GM23338 (cell line): ENCODE results near the gene SMIM12. TPM values are rescaled to one million over a fixed set of nuclear protein-coding genes. Genes with fewer than 3 reads are reported as not detected.

Experiments
- ATAC-seq: fragments of 200-7000 bp; cut with Tn5 transposase; 3 replicates; pipeline ENCODE4 v1.9.1; 2020
- DNase-seq: peaks from one replicate; pipeline ENCODE4 v3.0.0-alpha.2; 2015; ENCODE audit warnings: low spot score
- H2AFZ ChIP-seq: fragments of 200-600 bp; sonication (generic); 2 replicates; pipeline ENCODE4 v1.8.0; 2016; ENCODE audit warnings: antibody characterized with exemption, mild to moderate bottlenecking, moderate library complexity
- H3F3A ChIP-seq: fragments of 200-600 bp; sonication (generic); replicated peaks from 2 replicates; pipeline ENCODE4 v1.8.0; 2017; ENCODE audit warnings: antibody characterized with exemption, mixed run types, low read depth
- H3K27ac ChIP-seq: fragments of 200-600 bp; sonication (generic); 2 replicates; pipeline ENCODE4 v1.6.1; 2016; ENCODE audit warnings: low read depth
- H3K27me3 ChIP-seq: fragments of 200-600 bp; sonication (generic); 2 replicates; pipeline ENCODE4 v1.8.0; 2016; ENCODE audit warnings: mild to moderate bottlenecking, mixed run types, moderate library complexity; ENCODE audit not compliant: insufficient read depth
- H3K36me3 ChIP-seq: fragments of 200-600 bp; sonication (generic); 2 replicates; pipeline ENCODE4 v1.8.0; 2016; ENCODE audit warnings: mild to moderate bottlenecking; ENCODE audit not compliant: insufficient read depth
- H3K4me1 ChIP-seq: fragments of 200-600 bp; sonication (generic); 2 replicates; pipeline ENCODE4 v1.8.0; 2016; ENCODE audit warnings: mild to moderate bottlenecking, moderate library complexity; ENCODE audit not compliant: insufficient read depth
- H3K4me2 ChIP-seq: fragments of 200-600 bp; sonication (generic); 2 replicates; pipeline ENCODE4 v1.7.1; 2017; ENCODE audit warnings: mixed run types
- H3K4me3 ChIP-seq: fragments of 200-600 bp; sonication (generic); 2 replicates; pipeline ENCODE4 v1.6.1; 2016; ENCODE audit warnings: mixed run types
- H3K79me2 ChIP-seq: fragments of 200-600 bp; sonication (generic); replicated peaks from 2 replicates; pipeline ENCODE4 v1.8.0; 2017; ENCODE audit warnings: mild to moderate bottlenecking; ENCODE audit not compliant: insufficient read depth
- H3K9me2 ChIP-seq: fragments of 200-600 bp; sonication (generic); 2 replicates; pipeline ENCODE4 v1.8.0; 2017; ENCODE audit not compliant: insufficient read depth
- H4K20me1 ChIP-seq: fragments of 200-600 bp; sonication (generic); replicated peaks from 2 replicates; pipeline ENCODE4 v1.8.0; 2017; ENCODE audit warnings: mild to moderate bottlenecking; ENCODE audit not compliant: insufficient read depth
- H3K27ac Mint-ChIP-seq: 2 replicates; pipeline ENCODE4 v1.8.0; 2020; ENCODE audit warnings: inconsistent platforms, mild to moderate bottlenecking, moderate library complexity, mixed read lengths
- H3K27me3 Mint-ChIP-seq: 3 replicates; pipeline ENCODE4 v1.8.0; 2022; ENCODE audit warnings: low read depth, mild to moderate bottlenecking, moderate library complexity, mixed read lengths, inconsistent platforms; ENCODE audit not compliant: insufficient read depth, poor library complexity
- H3K36me3 Mint-ChIP-seq: 3 replicates; pipeline ENCODE4 v1.8.0; 2021; ENCODE audit warnings: low read depth, mild to moderate bottlenecking, inconsistent platforms, moderate library complexity, mixed read lengths
- H3K4me1 Mint-ChIP-seq: 3 replicates; pipeline ENCODE4 v1.8.0; 2020; ENCODE audit warnings: mild to moderate bottlenecking, inconsistent platforms, mixed read lengths
- H3K4me3 Mint-ChIP-seq: 3 replicates; pipeline ENCODE4 v1.8.0; 2021; ENCODE audit warnings: moderate library complexity, mild to moderate bottlenecking, inconsistent platforms, mixed read lengths
- H3K9me3 Mint-ChIP-seq: 3 replicates; pipeline ENCODE4 v1.8.0; 2020; ENCODE audit warnings: moderate library complexity, mild to moderate bottlenecking, inconsistent platforms, mixed read lengths
- CREB1 ChIP-seq: fragments of 250-450 bp; sonication (Bioruptor Pico); IDR thresholded peaks from 2 replicates; pipeline ENCODE4 v1.5.0; 2020; ENCODE audit warnings: low read depth, mild to moderate bottlenecking, moderate library complexity
- EZH2 ChIP-seq: fragments of 200-600 bp; sonication (generic); IDR thresholded peaks from one replicate; pipeline ENCODE4 v1.8.0; 2017; ENCODE audit warnings: antibody characterized with exemption, mild to moderate bottlenecking, low read depth; ENCODE audit not compliant: unreplicated experiment
- EZH2phosphoT487 ChIP-seq: fragments of 200-600 bp; sonication (generic); IDR thresholded peaks from one replicate; pipeline ENCODE4 v1.8.1; 2018; ENCODE audit warnings: antibody characterized with exemption; ENCODE audit not compliant: unreplicated experiment
- JUNB ChIP-seq: IDR thresholded peaks from one replicate; pipeline ENCODE4 v1.6.1; 2016; ENCODE audit warnings: antibody characterized with exemption; ENCODE audit not compliant: unreplicated experiment
- NANOG ChIP-seq: IDR thresholded peaks from 2 replicates; pipeline ENCODE4 v1.6.1; 2016; ENCODE audit warnings: antibody characterized with exemption, borderline replicate concordance
- POLR2AphosphoS5 ChIP-seq: IDR thresholded peaks from 2 replicates; pipeline ENCODE4 v1.6.1; 2016; ENCODE audit warnings: antibody characterized with exemption, low read depth
- STAT1 ChIP-seq: IDR thresholded peaks from one replicate; pipeline ENCODE4 v1.6.1; 2016; ENCODE audit warnings: antibody characterized with exemption; ENCODE audit not compliant: unreplicated experiment
- ZNF114 ChIP-seq: fragments of 250-450 bp; sonication (Bioruptor Pico); IDR thresholded peaks from 2 replicates; pipeline ENCODE4 v1.5.0; 2020; ENCODE audit warnings: mild to moderate bottlenecking, moderate library complexity
- ZNF331 ChIP-seq: fragments of 250-450 bp; sonication (Bioruptor Pico); IDR thresholded peaks from 2 replicates; pipeline ENCODE4 v1.5.0; 2020; ENCODE audit warnings: low read depth, mild to moderate bottlenecking, moderate library complexity
- polyA plus RNA-seq: library from polyadenylated mRNA; unstranded; fragments of >200 nt; fragmentation: Nextera tagmentation; extraction: Ambion mirVana; gene quantifications from 2 replicates; pipeline ENCODE4 v1.2.1, GENCODE V29; 2016
- total RNA-seq: library from RNA; depleted of rRNA; stranded (reverse); fragments of >200 nt; shearing (Covaris generic); gene quantifications from 2 replicates; pipeline ENCODE4 v1.2.3, GENCODE V29; 2014
- TF ChIP-seq, protein P1 (sequence below): IDR thresholded peaks from 2 replicates; pipeline ENCODE4 v1.6.1; 2016; ENCODE audit warnings: antibody characterized with exemption
- TF ChIP-seq, protein P2 (sequence below): IDR thresholded peaks from one replicate; pipeline ENCODE4 v1.6.1; 2018; ENCODE audit warnings: antibody characterized with exemption; ENCODE audit not compliant: unreplicated experiment
- TF ChIP-seq, protein P3 (sequence below): fragments of 250-450 bp; sonication (Bioruptor Pico); IDR thresholded peaks from 2 replicates; pipeline ENCODE4 v1.5.0; 2020; ENCODE audit warnings: mild to moderate bottlenecking, moderate library complexity
- TF ChIP-seq, protein P4 (sequence below), 2 experiments: fragments of 200-600 bp in 1 of 2; sonication (generic) in 1 of 2; conservative IDR thresholded peaks; 2 replicates each; pipeline versions ENCODE4 v1.5.1 to v1.6.1; 2016 to 2017; ENCODE audit warnings: antibody characterized with exemption in 2 of 2, low read depth in 2 of 2, mild to moderate bottlenecking in 2 of 2, moderate library complexity in 1 of 2

SMIM12 gene
- total and polyA plus RNA-seq, 2 experiments from 2014 or later = 22.7 to 25.3 TPM

DNA sequence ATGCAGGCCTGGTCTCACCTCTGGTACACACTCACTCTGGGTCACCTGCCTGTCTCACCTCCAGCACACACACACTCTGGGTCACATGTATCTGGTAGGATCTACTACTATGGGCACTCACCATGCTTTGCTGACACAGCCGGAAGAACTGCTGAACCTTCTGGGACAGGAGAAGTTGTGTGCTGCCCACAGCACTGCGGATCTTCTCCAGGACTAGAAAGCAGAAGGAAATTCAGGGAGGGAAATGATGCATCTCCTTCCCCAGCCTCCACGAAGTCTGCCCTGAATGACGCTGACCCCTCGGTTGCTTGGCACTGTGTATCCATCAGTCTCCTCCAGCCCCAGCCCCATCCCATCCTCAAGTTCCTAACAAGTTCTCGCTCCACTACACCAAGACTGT, 7.9 kb upstream of the SMIM12 start:
- peak overlapping the region; percentile 2; the same call in 1 of the 3 replicates for H3K4me3 Mint-ChIP-seq
- Histone ChIP-seq H3K4me1 (no peaks in the 10 kb centered on the region), H3K9me2 (no peaks in the 10 kb centered on the region), H2AFZ (no peak overlapping the region), H3F3A (no peaks in the 10 kb centered on the region), H3K27ac (no peak overlapping the region), H3K4me3 (no peak overlapping the region), H3K79me2 (no peaks in the 10 kb centered on the region), H3K36me3 (no peaks in the 10 kb centered on the region), H4K20me1 (no peaks in the 10 kb centered on the region), H3K4me2 (no peak overlapping the region), H3K27me3 (peaks cover 11% of the 10 kb centered on the region; the same call in 1 of the 2 replicates)
- H3K36me3 Mint-ChIP-seq = no peaks in the 10 kb centered on the region; the same call in 2 of the 3 replicates
- peaks cover 8% of the 10 kb centered on the region for H3K4me1 Mint-ChIP-seq
- DNase-seq (no peak), ATAC-seq (no peak)
- H3K9me3 Mint-ChIP-seq = no peaks in the 10 kb centered on the region
- TF ChIP-seq, protein P1, sequence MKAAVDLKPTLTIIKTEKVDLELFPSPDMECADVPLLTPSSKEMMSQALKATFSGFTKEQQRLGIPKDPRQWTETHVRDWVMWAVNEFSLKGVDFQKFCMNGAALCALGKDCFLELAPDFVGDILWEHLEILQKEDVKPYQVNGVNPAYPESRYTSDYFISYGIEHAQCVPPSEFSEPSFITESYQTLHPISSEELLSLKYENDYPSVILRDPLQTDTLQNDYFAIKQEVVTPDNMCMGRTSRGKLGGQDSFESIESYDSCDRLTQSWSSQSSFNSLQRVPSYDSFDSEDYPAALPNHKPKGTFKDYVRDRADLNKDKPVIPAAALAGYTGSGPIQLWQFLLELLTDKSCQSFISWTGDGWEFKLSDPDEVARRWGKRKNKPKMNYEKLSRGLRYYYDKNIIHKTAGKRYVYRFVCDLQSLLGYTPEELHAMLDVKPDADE = no peak
- no peak for TF ChIP-seq ZNF114 (CRISPR knock-in tag)
- TF ChIP-seq, protein P2, sequence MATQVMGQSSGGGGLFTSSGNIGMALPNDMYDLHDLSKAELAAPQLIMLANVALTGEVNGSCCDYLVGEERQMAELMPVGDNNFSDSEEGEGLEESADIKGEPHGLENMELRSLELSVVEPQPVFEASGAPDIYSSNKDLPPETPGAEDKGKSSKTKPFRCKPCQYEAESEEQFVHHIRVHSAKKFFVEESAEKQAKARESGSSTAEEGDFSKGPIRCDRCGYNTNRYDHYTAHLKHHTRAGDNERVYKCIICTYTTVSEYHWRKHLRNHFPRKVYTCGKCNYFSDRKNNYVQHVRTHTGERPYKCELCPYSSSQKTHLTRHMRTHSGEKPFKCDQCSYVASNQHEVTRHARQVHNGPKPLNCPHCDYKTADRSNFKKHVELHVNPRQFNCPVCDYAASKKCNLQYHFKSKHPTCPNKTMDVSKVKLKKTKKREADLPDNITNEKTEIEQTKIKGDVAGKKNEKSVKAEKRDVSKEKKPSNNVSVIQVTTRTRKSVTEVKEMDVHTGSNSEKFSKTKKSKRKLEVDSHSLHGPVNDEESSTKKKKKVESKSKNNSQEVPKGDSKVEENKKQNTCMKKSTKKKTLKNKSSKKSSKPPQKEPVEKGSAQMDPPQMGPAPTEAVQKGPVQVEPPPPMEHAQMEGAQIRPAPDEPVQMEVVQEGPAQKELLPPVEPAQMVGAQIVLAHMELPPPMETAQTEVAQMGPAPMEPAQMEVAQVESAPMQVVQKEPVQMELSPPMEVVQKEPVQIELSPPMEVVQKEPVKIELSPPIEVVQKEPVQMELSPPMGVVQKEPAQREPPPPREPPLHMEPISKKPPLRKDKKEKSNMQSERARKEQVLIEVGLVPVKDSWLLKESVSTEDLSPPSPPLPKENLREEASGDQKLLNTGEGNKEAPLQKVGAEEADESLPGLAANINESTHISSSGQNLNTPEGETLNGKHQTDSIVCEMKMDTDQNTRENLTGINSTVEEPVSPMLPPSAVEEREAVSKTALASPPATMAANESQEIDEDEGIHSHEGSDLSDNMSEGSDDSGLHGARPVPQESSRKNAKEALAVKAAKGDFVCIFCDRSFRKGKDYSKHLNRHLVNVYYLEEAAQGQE = no peak
- TF ChIP-seq STAT1 = no peak
- TF ChIP-seq, protein P3, sequence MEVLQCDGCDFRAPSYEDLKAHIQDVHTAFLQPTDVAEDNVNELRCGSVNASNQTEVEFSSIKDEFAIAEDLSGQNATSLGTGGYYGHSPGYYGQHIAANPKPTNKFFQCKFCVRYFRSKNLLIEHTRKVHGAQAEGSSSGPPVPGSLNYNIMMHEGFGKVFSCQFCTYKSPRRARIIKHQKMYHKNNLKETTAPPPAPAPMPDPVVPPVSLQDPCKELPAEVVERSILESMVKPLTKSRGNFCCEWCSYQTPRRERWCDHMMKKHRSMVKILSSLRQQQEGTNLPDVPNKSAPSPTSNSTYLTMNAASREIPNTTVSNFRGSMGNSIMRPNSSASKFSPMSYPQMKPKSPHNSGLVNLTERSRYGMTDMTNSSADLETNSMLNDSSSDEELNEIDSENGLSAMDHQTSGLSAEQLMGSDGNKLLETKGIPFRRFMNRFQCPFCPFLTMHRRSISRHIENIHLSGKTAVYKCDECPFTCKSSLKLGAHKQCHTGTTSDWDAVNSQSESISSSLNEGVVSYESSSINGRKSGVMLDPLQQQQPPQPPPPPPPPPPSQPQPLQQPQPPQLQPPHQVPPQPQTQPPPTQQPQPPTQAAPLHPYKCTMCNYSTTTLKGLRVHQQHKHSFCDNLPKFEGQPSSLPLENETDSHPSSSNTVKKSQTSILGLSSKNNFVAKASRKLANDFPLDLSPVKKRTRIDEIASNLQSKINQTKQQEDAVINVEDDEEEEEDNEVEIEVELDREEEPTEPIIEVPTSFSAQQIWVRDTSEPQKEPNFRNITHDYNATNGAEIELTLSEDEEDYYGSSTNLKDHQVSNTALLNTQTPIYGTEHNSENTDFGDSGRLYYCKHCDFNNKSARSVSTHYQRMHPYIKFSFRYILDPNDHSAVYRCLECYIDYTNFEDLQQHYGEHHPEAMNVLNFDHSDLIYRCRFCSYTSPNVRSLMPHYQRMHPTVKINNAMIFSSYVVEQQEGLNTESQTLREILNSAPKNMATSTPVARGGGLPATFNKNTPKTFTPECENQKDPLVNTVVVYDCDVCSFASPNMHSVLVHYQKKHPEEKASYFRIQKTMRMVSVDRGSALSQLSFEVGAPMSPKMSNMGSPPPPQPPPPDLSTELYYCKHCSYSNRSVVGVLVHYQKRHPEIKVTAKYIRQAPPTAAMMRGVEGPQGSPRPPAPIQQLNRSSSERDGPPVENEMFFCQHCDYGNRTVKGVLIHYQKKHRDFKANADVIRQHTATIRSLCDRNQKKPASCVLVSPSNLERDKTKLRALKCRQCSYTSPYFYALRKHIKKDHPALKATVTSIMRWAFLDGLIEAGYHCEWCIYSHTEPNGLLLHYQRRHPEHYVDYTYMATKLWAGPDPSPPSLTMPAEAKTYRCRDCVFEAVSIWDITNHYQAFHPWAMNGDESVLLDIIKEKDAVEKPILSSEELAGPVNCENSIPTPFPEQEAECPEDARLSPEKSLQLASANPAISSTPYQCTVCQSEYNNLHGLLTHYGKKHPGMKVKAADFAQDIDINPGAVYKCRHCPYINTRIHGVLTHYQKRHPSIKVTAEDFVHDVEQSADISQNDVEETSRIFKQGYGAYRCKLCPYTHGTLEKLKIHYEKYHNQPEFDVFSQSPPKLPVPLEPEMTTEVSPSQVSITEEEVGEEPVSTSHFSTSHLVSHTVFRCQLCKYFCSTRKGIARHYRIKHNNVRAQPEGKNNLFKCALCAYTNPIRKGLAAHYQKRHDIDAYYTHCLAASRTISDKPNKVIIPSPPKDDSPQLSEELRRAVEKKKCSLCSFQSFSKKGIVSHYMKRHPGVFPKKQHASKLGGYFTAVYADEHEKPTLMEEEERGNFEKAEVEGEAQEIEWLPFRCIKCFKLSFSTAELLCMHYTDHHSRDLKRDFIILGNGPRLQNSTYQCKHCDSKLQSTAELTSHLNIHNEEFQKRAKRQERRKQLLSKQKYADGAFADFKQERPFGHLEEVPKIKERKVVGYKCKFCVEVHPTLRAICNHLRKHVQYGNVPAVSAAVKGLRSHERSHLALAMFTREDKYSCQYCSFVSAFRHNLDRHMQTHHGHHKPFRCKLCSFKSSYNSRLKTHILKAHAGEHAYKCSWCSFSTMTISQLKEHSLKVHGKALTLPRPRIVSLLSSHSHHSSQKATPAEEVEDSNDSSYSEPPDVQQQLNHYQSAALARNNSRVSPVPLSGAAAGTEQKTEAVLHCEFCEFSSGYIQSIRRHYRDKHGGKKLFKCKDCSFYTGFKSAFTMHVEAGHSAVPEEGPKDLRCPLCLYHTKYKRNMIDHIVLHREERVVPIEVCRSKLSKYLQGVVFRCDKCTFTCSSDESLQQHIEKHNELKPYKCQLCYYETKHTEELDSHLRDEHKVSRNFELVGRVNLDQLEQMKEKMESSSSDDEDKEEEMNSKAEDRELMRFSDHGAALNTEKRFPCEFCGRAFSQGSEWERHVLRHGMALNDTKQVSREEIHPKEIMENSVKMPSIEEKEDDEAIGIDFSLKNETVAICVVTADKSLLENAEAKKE (CRISPR knock-in tag) = no peak
- TF ChIP-seq ZNF331 = no peak
- TF ChIP-seq NANOG = no peak
- no peak for TF ChIP-seq EZH2phosphoT487
- TF ChIP-seq EZH2 = no peak
- TF ChIP-seq JUNB = no peak
- no peak for TF ChIP-seq CREB1 (CRISPR knock-in tag)
- TF ChIP-seq, protein P4, sequence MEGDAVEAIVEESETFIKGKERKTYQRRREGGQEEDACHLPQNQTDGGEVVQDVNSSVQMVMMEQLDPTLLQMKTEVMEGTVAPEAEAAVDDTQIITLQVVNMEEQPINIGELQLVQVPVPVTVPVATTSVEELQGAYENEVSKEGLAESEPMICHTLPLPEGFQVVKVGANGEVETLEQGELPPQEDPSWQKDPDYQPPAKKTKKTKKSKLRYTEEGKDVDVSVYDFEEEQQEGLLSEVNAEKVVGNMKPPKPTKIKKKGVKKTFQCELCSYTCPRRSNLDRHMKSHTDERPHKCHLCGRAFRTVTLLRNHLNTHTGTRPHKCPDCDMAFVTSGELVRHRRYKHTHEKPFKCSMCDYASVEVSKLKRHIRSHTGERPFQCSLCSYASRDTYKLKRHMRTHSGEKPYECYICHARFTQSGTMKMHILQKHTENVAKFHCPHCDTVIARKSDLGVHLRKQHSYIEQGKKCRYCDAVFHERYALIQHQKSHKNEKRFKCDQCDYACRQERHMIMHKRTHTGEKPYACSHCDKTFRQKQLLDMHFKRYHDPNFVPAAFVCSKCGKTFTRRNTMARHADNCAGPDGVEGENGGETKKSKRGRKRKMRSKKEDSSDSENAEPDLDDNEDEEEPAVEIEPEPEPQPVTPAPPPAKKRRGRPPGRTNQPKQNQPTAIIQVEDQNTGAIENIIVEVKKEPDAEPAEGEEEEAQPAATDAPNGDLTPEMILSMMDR (conservative IDR thresholded peaks at IDR 0.05; ENCODE audit: low read depth in 2 of 2) = no peak
- TF ChIP-seq POLR2AphosphoS5 = no peak
- H3K27ac Mint-ChIP-seq = no peak overlapping the region
- peaks cover 14% of the 10 kb centered on the region for H3K27me3 Mint-ChIP-seq
